Sigmoid colon (tissue), 4 donors: ENCODE data around the gene TRIML2.

Source experiments
- EP300 ChIP-seq, 4 donors: sonication (generic); formaldehyde crosslinking; IDR thresholded peaks; one replicate each; pipeline ENCODE4 v1.6.1; 2017; ENCODE audit warnings: antibody characterized with exemption in 4 of 4
- POLR2A ChIP-seq, 2 donors: fragments of 450-650 bp; IDR thresholded peaks; one replicate each; pipeline ENCODE4 v1.6.1; 2016; ENCODE audit warnings: antibody characterized with exemption in 2 of 2, mild to moderate bottlenecking in 2 of 2, moderate library complexity in 2 of 2
- TF ChIP-seq, protein P1 (sequence below), 4 experiments: fragments of 450-650 bp in 3 of 4; fragments of 200-600 bp in 1 of 4; IDR thresholded peaks; one replicate each; pipeline ENCODE4 v1.5.1; 2016 to 2019; ENCODE audit warnings: antibody characterized with exemption in 4 of 4, mild to moderate bottlenecking in 3 of 4, moderate library complexity in 2 of 4

DNA sequence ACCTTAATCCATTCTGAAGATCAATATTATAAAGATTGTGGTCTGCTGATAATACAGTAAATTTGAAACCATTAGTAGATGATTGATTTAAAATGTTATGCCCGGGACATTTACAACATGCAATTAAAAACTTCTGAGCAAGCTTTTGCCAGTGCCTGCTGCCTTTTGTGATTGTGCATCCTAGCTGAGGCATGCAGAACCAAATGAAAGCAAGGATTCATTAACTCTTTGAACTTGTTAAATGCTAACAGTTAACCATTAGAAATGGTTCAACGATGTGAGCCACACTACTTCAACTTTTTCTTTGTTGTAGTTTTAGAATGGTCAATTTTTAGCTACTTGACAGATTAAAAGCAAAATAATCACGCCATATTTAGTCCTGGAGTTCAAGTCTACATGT is 62.7 kb downstream of the TRIML2 start:
- TF ChIP-seq, protein P1, sequence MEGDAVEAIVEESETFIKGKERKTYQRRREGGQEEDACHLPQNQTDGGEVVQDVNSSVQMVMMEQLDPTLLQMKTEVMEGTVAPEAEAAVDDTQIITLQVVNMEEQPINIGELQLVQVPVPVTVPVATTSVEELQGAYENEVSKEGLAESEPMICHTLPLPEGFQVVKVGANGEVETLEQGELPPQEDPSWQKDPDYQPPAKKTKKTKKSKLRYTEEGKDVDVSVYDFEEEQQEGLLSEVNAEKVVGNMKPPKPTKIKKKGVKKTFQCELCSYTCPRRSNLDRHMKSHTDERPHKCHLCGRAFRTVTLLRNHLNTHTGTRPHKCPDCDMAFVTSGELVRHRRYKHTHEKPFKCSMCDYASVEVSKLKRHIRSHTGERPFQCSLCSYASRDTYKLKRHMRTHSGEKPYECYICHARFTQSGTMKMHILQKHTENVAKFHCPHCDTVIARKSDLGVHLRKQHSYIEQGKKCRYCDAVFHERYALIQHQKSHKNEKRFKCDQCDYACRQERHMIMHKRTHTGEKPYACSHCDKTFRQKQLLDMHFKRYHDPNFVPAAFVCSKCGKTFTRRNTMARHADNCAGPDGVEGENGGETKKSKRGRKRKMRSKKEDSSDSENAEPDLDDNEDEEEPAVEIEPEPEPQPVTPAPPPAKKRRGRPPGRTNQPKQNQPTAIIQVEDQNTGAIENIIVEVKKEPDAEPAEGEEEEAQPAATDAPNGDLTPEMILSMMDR (IDR thresholded peaks at IDR 0.05): no peak
- TF ChIP-seq EP300 (IDR thresholded peaks at IDR 0.05) (no peak), POLR2A (IDR thresholded peaks at IDR 0.05) (no peak)
